TTC549 (cell line): ENCODE data around the gene IQSEC3.

Experiments used
- FAIRE-seq: peaks from 2 replicates; lab custom pipeline; 2012; peaks lifted over from hg19 to GRCh38; lab: Jason Lieb, UNC

IQSEC3 gene

DNA sequence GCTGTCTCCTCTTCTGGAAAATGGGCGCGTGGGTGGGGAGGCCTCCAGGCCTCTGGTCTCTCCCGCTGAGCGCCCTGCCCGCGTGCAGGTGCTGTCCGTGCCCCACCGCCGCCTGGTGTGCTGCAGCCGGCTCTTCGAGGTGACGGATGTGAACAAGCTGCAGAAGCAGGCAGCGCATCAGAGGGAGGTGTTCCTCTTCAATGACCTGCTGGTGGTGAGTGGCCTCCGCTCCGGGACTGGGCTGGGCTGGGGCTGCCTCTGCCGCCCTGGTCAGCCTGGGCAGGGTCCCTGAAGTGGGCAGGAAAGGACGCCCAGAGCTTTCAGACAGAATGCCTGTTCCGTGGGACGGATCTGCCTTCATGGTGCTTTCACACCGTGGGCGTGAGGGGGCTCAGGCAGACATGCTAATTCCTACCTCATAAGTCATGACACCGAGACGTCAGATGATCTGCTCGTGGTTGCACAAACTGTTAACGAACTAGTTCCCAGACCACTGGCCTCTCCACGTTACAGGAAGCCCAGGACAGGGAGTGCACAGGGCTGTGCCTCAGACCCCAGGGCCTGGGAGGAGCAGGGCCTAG lies 96.9 kb downstream of the IQSEC3 start:
- FAIRE-seq: no peak

DNA sequence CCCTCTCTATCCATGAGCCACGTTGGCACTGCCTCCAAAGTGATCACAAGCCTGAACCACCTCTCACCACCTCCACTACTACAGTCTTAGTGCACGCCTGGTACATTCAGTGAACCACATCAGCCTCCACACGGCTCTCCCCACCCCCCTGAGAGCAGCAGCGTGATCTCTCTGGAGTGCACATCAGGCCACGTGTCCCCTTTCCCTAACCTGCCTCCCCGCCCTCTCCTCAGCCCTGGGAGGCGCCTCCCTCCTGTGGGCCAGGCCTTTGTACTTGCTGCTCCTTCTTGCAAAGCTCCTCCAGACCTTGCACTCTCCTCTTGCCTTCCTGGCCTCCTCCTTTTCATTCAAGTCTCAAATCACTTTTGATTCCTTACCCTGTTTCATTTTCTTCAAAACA lies 97.6 kb downstream of the IQSEC3 start:
- FAIRE-seq: no peak

DNA sequence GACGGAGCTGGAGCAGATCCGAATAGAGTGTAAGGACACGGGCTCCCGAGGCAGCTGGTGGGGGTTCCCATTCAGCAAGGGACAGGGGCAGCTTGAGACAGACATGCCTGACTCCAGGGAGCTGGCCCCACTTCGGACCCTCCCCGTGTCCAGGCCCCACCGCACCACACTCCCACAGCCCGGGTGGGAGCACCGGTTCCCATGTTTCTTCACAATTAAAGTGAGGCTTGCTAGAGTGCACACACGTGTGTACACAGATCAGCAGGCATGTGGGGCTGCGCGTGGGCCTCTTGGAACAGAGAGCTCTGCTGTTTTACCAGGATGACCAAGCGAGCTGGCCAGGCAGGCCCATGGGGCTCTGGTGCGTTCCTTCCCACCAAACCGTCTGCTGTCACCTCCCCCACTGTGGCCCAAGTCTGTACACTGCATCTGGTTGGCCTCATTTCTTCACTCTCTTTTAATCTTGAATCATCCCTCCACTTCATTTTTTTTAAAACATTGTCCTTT lies 99.3 kb downstream of the IQSEC3 start:
- no peak for FAIRE-seq

DNA sequence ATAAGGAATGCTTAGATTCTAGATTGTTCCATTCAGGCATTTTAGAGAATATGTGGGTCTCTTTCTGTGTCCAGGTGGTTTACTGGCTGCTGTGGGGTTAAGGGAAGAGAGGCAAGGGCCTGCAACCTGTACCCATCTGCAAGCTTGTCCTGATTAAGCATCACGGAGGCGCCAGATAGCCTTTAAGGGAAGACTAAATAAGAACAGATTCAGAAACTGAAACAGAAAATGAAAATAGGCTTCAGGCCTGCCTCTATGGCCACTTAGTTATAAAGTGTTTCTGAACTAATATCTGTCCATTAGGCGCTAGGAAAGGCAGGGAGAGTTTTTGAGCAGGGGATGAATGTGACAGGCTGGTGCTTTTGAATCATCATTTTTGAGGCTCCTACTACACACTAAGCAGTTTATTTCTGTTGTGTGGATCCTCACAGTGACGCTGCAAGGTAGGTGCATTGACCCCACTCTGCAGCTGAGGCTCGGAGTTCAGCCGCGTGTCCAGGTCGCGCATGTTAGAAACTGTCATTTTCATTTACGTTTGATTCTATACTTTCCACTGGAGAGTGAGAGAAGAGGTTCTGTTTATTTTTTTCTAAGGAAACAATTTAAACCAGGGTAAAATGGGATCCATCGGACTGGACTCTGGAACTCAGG lies 100.0 kb downstream of the IQSEC3 start:
- no peak for FAIRE-seq

GRCh38 chr12:167959-168600 lies 101.5 kb downstream of the IQSEC3 start:
- FAIRE-seq: no peak

DNA sequence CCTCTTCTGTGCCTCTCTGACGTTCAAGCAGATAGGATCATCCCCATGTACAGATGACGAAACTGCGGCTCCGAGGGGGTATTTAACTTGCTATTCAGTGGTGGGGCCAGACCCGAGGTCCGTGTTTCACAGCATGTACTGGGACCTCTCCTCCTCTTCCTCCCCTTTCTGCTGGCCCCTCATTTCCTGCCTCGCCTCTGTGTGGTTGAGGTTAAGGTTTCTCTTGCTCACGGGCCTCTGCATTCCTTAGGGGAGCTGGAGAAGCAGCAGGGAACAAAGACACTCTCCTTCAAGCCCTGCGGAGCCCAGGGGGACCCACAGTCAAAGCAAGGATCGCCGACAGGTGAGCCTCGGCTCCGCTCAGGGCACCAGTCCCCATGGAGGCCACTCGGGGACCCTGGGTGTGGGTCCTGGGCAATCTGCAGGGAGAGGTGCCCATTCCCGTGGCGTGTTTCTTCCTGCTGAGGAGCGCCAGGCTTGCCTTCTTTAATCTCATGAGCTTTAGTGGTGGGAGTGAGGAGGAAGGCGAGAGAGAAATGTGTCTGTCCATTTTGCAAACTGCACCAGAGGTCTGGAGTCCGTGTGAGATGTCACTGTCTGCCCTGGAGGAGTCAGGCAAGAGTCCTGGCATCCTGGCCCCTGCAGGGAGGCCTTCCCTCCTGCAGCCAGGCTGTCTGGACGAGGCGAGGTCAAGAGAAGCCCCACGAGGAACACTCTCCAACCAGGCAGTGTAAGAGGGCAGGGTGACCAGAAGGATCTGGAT lies 102.4 kb downstream of the IQSEC3 start:
- FAIRE-seq: no peak

- FAIRE-seq: no peak
Observed at GRCh38 chr12:169528-170370, 103.2 kb downstream of the IQSEC3 start.

- FAIRE-seq: no peak
Observed at GRCh38 chr12:170371-171225, 104.0 kb downstream of the IQSEC3 start.

DNA sequence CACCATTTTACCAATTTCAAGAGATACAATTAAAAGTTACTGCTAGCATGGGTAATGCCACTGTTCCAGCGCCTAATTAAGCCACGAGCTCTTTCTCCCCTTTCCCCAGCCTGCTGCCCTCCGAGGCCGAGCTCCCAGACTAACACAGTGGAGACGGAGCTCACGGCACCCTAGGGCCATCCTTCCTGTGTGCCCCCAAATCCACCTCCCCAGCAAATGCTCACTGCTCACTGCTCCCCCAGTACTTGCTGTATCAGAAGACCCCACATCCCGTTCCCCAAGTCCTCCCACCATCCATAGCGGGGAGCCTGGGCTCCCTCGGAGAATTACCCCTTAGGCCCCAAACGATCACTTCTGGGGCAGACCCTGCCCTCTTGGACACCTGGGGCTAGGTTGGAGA lies 104.7 kb downstream of the IQSEC3 start:
- FAIRE-seq: no peak

DNA sequence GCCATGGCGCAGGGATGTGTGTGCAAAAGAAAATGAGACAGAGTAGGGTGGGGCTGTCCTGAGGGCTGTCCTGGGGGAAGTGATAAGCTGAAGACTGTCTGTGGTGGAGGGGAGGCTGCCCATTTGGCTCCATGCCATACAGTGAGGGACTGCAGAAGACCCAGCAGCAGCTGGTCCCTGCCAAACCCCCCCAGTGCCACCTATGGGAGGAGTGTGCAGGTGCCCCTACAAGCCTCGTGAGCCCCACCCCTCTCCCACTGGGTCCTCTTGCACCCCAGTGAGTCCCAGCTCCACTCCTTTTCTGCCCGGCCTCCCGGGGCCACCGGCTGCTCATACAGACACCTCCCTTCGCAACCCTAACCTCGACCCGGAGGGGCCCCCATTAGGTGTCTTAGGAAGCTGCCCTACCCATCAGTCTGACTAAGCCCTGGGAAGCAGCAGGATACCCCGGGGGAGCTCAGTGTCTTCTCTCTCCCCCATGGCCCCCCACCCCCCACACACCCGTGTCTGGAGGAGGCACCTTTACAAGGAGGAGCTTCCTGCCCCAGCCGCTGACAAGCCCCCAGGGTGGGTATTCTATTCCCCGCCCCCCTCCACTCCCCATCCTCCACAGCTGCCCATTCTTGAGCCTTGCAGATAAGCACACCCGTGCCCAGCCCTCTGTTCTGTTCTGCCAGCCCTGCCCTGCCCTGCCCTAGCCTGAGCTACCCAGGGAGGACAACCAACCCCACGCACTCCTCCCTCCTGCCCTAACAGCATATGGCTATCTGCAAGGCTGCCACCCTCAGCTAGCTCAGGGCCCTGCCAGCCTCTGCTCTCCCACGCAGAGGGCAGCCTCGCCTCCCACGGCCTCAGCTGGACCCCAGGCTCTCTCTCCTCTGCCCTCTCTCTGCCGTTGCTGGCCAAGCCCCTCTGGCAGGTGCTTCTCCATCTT lies 105.4 kb downstream of the IQSEC3 start:
- no peak for FAIRE-seq

- no peak for FAIRE-seq
Observed at GRCh38 chr12:172732-173161, 106.2 kb downstream of the IQSEC3 start.

DNA sequence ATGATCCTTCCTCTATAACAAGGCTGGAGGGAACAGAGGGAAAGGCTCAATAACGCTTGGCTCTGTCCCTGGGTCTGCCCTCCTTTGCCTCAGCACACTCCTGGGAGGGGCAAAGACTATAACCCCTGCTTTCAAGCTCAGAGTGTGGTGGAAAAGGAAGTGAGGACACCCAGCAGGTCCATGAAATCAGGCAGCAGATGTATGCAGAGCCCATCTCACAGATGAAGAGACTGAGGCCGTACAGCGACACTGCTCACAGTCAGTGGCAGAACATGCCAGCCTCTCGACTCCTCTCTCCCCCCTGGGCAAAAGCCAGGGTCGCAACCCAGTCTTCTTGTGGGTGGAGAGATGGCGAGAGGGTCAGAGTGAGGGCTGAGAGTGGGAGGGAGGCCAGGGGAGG lies 107.6 kb downstream of the IQSEC3 start:
- FAIRE-seq: no peak

DNA sequence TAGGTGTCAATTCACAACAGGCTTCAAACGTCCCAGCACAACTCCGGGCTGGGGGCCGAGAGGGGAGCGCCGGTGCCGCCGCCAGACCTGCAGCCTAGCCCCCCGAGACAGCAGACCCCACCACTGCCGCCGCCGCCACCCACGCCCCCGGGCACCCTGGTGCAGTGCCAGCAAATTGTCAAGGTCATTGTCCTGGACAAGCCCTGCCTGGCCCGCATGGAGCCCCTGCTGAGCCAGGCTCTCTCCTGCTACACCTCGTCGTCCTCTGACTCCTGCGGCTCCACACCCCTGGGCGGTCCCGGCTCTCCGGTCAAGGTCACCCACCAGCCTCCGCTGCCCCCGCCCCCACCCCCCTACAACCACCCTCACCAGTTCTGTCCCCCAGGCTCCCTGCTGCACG lies 108.0 kb downstream of the IQSEC3 start:
- FAIRE-seq: no peak

GRCh38 chr12:175250-175649 lies 108.7 kb downstream of the IQSEC3 start:
- no peak for FAIRE-seq

GRCh38 chr12:175759-176158 lies 109.2 kb downstream of the IQSEC3 start:
- FAIRE-seq: no peak

DNA sequence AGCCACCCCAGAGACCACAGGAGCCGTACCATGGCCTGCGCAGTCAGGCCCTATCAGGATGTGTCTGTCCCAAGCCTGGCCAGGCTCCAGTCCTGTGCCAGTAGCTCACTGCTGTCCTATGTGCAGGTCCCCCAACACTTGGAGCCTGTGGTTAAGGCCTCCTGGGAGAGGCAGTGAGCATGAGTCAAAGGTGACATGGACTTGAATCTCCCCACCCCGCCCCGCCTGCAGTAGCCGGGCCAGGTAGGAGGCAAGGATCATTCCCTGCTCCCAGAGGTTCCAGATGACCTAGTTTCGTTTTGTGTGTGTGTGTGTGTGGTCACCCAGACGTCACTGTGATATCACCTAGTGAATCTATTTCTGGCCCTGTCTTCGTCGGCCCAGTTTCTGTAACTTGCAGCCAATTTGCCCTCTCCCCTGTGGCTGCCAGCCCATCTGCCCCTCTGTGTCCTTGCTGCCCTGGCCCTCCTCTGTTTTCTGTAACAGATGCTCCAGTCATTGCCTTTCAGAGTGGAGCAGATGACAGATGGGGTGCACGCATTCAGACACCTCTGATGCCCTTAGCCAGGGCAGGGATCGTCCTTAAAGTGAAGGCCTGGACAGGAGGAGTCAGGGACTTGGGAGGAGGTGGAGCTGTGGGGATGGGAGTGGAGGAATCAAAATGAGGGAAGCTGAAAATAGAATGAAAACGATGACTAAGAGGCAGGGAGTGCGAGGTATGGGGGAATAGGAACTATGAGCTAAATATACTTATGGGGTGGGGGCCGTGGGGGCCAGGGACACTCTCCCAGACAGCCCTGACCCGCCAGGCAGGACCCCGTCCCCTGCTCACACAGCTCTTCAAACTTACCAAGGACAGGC lies 110.0 kb downstream of the IQSEC3 start:
- FAIRE-seq: no peak

DNA sequence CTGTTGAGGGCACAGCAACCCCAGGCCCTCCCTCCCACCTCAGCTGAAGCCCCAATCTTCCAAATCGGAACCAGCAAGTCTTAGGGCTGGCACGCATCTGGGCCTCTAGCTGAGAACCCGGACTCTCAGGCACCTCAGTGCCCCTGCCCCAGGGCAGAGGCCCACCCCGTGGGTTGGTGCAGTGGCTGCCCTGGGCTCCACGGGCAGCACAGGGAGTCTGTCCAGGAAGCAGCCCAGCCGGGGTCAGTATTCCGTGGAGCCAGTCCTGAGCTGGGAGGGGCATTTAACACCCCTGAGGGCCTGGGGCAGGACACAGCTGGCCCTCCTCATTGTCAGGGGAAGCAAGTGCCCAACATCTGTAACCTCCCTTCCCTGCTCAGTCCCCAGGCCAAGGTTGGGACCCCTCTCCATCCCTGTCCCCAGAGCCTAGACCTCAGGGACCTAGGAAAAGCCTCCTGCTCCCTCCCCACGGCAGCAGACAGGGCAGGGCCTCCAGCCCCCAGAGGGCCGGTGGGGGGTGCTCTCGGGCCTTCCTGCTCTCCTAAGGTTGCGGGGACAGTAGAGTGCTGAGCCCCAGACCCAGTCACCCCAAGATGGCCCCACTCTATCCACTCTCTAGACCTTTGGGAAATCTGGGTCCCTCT lies 110.9 kb downstream of the IQSEC3 start:
- no peak for FAIRE-seq
